Glutamatergic neuron (in vitro differentiated cells): ENCODE data around the gene MUCL1. TPM values are rescaled to one million over a fixed set of nuclear protein-coding genes. Genes with fewer than 3 reads are reported as not detected.

Source experiments
- DNase-seq: peaks from one replicate; pipeline ENCODE4 v3.0.0; 2022
- H3K27ac Mint-ChIP-seq: one replicate; pipeline ENCODE4 v1.8.0; 2020; ENCODE audit warnings: mild to moderate bottlenecking, mixed read lengths, inconsistent platforms; ENCODE audit not compliant: unreplicated experiment
- H3K27me3 Mint-ChIP-seq: one replicate; pipeline ENCODE4 v1.8.0; 2020; ENCODE audit warnings: mild to moderate bottlenecking, moderate library complexity, mixed read lengths, inconsistent platforms; ENCODE audit not compliant: unreplicated experiment
- H3K36me3 Mint-ChIP-seq: one replicate; pipeline ENCODE4 v1.8.0; 2020; ENCODE audit warnings: mild to moderate bottlenecking, mixed read lengths, inconsistent platforms; ENCODE audit not compliant: unreplicated experiment
- H3K4me1 Mint-ChIP-seq: one replicate; pipeline ENCODE4 v1.8.0; 2020; ENCODE audit warnings: mild to moderate bottlenecking, low read depth, mixed read lengths, inconsistent platforms; ENCODE audit not compliant: unreplicated experiment
- H3K4me3 Mint-ChIP-seq: one replicate; pipeline ENCODE4 v1.8.0; 2020; ENCODE audit warnings: mild to moderate bottlenecking, mixed read lengths, inconsistent platforms; ENCODE audit not compliant: unreplicated experiment
- H3K9me3 Mint-ChIP-seq: one replicate; pipeline ENCODE4 v1.8.0; 2020; ENCODE audit warnings: mild to moderate bottlenecking, moderate library complexity, mixed read lengths, inconsistent platforms; ENCODE audit not compliant: unreplicated experiment
- CTCF ChIP-seq: fragments of 200-600 bp; sonication (generic); IDR thresholded peaks from one replicate; pipeline ENCODE4 v1.5.0; 2021; ENCODE audit not compliant: partially characterized antibody, unreplicated experiment
- long read RNA-seq: library from polyadenylated mRNA; unstranded; transcript quantifications from one replicate; pipeline ENCODE4 v2.0.0, GENCODE V29; 2020; ENCODE audit not compliant: unreplicated experiment
- total RNA-seq: library from RNA; stranded (reverse); fragmentation: NEBNext Ultra II Directional; extraction: Animal tissue kit (Norgen Biotek cat#: 25700); gene quantifications from one replicate; pipeline ENCODE4 v1.2.1, GENCODE V29; 2021; ENCODE audit not compliant: unreplicated experiment

The MUCL1 gene, protein sequence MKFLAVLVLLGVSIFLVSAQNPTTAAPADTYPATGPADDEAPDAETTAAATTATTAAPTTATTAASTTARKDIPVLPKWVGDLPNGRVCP
- not detected for total RNA-seq
- long read RNA-seq = 0 reads

DNA sequence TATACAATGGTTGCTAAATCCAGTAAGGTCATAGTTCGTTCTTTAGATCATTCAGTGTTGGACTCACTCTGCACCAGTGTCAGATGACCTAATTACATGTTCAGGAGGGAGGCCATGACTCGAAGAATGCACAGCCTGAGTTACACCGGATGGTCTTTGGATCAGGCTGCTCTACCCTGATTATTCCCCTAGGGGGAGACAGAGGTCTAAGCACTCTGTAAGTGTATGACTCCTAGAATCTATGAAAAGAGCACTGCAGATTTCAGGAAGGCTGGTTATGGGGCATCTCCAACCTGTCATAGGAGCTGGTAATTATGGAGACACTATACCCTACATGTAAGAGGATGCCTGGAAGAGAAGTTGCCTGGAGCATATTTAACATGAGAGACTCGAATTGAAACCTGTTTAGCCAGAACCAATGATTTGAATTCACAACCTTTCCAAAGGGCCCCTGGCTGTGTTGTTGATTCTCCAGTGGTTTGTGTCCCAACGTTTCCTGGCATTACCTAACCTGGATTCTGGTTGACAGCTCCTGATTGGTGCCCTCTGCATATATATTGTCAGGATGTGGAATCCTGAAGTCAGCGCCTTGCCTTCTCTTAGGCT is at the start of gene MUCL1:
MUCL1 (plus strand) TSS at position 584 of the 606 bp plus-strand sequence. CDS start 67 bp downstream, outside the sequence.
- peak; percentile 91 for TF ChIP-seq CTCF
- H3K36me3 Mint-ChIP-seq = no peaks in the 10 kb centered on the region
- DNase-seq = peak; percentile 63
- H3K27ac Mint-ChIP-seq = no peak within 1 kb of the TSS
- H3K27me3 Mint-ChIP-seq = no peaks in the 10 kb centered on the region
- no peak within 1 kb of the TSS for H3K4me3 Mint-ChIP-seq
- peaks cover 2% of the 10 kb centered on the region for H3K9me3 Mint-ChIP-seq
- H3K4me1 Mint-ChIP-seq = no peaks in the 10 kb centered on the region

DNA sequence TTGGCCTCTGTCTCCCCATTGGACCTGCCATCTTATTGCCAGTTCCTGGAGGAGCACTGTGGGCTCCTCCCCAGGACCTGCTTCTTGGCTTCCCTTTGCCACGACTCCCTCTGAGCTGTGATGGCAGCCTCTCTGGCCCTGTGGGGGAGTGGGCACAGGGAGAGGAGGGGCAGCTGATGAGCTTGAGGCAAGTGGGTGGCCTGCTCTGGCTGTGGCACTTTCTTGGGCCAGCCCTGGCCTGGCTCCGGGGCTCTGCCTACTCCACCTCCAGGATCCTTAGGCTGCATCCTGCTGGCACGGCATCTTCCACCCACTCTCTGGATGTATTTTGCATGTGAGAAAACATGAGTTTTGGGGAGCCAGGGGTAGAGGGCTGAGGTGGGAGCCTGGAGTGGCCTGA is 32.6 kb upstream of the MUCL1 start:
- H3K27me3 Mint-ChIP-seq = peaks cover 5% of the 10 kb centered on the region
- H3K9me3 Mint-ChIP-seq = peaks cover 1% of the 10 kb centered on the region
- no peak overlapping the region for H3K27ac Mint-ChIP-seq
- TF ChIP-seq CTCF = no peak
- peaks cover 14% of the 10 kb centered on the region for H3K36me3 Mint-ChIP-seq
- no peak for DNase-seq
- H3K4me1 Mint-ChIP-seq = no peaks in the 10 kb centered on the region
- H3K4me3 Mint-ChIP-seq = no peak overlapping the region

DNA sequence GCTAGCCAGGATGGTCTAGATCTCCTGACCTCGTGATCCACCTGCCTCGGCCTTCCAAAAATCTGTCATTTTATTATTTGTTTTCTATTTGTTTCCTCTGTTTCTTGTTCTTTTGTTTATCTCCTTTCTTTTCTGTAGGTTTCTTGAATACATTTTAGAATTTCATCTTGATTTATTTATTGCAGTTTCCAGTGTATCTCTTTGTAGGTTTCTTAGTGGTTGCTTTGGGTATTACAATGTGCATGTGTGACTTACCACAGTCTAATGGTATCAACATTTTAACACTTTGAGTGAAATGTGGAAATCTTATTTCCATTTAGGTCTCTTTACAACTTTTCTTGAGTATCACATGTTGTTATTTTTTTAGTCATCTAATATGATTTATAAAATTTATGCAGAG is 29.9 kb upstream of the MUCL1 start:
- Mint-ChIP-seq H3K4me3 (no peak overlapping the region), H3K36me3 (peaks cover 4% of the 10 kb centered on the region), H3K9me3 (peaks cover 1% of the 10 kb centered on the region), H3K27me3 (peaks cover 5% of the 10 kb centered on the region), H3K27ac (no peak overlapping the region), H3K4me1 (no peaks in the 10 kb centered on the region)
- peak; percentile 76 for TF ChIP-seq CTCF
- no peak for DNase-seq

DNA sequence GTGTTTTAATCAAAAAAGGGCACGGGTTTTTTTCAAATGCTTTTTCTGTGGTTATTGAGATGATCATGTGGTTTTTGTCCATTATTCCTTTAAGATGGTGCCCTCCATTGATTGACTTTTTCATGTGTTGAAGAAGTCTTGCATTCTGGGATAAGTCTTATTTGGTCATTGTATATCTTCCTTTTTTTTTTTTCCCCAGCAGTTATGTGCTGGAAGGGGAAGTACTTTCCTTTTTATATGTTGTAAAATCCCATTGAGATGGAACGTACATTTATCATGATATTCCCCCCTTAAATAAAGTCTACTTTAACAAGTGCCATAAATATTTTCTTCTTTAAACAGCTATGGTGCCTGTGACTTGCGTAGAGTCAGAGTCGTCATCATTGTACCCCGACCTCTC is 24.8 kb upstream of the MUCL1 start:
- H3K9me3 Mint-ChIP-seq = peaks cover 1% of the 10 kb centered on the region
- H3K27ac Mint-ChIP-seq = no peak overlapping the region

More for the DNA sequence above, 24.8 kb upstream of the MUCL1 start:
- no peak overlapping the region for H3K4me3 Mint-ChIP-seq
- TF ChIP-seq CTCF = no peak
- H3K36me3 Mint-ChIP-seq = no peaks in the 10 kb centered on the region
- no peaks in the 10 kb centered on the region for H3K4me1 Mint-ChIP-seq
- H3K27me3 Mint-ChIP-seq = peaks cover 6% of the 10 kb centered on the region
- DNase-seq = no peak
